Small intestine (tissue), 7 donors: Measurements from ENCODE around the gene CCDC197. TPM values are rescaled to one million over a fixed set of nuclear protein-coding genes. Genes with fewer than 3 reads are reported as not detected.

Source experiments
- DNase-seq, 2 donors: peaks; one replicate each; pipeline versions ENCODE4 v3.0.0 to v3.0.0-alpha.2; 2013
- FAIRE-seq: peaks from 2 replicates; lab custom pipeline; 2012; peaks lifted over from hg19 to GRCh38; lab: Jason Lieb, UNC
- H3K27ac ChIP-seq, 3 donors: one replicate each; pipeline ENCODE4 v1.5.1; 2013; ENCODE audit warnings: low read length in 2 of 3, mild to moderate bottlenecking in 2 of 3, control low read depth in 1 of 3, inconsistent platforms in 1 of 3, low read depth in 1 of 3, moderate library complexity in 1 of 3
- H3K27me3 ChIP-seq, 3 donors: one replicate each; pipeline ENCODE4 v1.6.1; 2013; ENCODE audit warnings: low read length in 3 of 3, inconsistent platforms in 1 of 3; ENCODE audit not compliant: control insufficient read depth in 3 of 3, insufficient read depth in 3 of 3
- H3K36me3 ChIP-seq, 3 donors: one replicate each; pipeline ENCODE4 v1.6.1; 2013; ENCODE audit warnings: low read length in 3 of 3, inconsistent platforms in 1 of 3, low read depth in 1 of 3, mild to moderate bottlenecking in 1 of 3, moderate library complexity in 1 of 3; ENCODE audit not compliant: control insufficient read depth in 3 of 3, insufficient read depth in 2 of 3
- H3K4me1 ChIP-seq, 3 donors: one replicate each; pipeline ENCODE4 v1.6.1; 2013; ENCODE audit warnings: low read length in 2 of 3, inconsistent platforms in 1 of 3, low read depth in 1 of 3, mild to moderate bottlenecking in 1 of 3, moderate library complexity in 1 of 3; ENCODE audit not compliant: control insufficient read depth in 3 of 3, insufficient read depth in 2 of 3
- H3K4me3 ChIP-seq, 3 donors: one replicate each; pipeline ENCODE4 v1.5.1; 2013; ENCODE audit warnings: low read length in 3 of 3, control low read depth in 1 of 3, inconsistent platforms in 1 of 3, low read depth in 1 of 3, mild to moderate bottlenecking in 1 of 3, moderate library complexity in 1 of 3
- H3K9me3 ChIP-seq, 2 donors: one replicate each; pipeline ENCODE4 v1.6.1; 2013; ENCODE audit warnings: low read depth in 1 of 2, low read length in 1 of 2; ENCODE audit not compliant: control insufficient read depth in 2 of 2, insufficient read depth in 1 of 2
- WGBS, 3 donors: extraction: QIAGEN DNeasy Blood & Tissue Kit; methylation state at CpG; one replicate each; pipeline ENCODE4 v1.1.7; 2013; 5-methylcytosine and 5-hydroxymethylcytosine counted together
- polyA plus RNA-seq, 4 donors: library from polyadenylated mRNA; stranded (reverse) in 3 of 4; unstranded in 1 of 4; fragments of 200-250 nt in 3 of 4; fragments of 120-200 nt in 1 of 4; gene quantifications; one replicate each; pipeline versions ENCODE4 v1.2.1 to v1.2.3, GENCODE V29; 2013
- donor health status: healthy with polysubstance abuse.
- donor health status: control.
- donor health status: control.
- donor health status: Bipolar disorder and iron deficiency.
- donor health status: healthy.

The CCDC197 gene
- polyA plus RNA-seq, 4 donors: not detected

DNA sequence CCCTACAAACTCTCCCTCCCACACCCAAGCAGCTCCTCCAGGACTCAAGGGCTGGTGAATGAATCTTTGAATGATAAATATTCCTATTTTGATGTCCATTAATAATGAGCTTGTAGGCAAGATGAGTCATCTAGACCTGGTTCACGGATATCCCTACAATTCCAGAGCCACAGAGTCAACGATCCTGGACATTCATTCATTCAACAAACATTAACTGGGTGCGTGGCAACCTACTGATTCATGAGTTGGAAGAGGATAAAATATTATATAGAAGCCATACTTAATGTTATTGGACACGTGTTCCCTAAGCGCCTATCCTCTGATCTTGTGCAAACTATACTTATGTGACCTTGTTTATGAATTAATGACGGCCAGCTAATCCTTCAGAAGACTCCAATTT, 28.6 kb downstream of the CCDC197 start:
- no peaks in the 10 kb centered on the region for H3K27me3 ChIP-seq
- H3K36me3 ChIP-seq: no peaks in the 10 kb centered on the region
- H3K4me1 ChIP-seq: peaks cover 0 to 6% (median 0%) of the 10 kb centered on the region in 3 donors
- no peak overlapping the region for H3K27ac ChIP-seq
- H3K4me3 ChIP-seq: peak overlapping the region in 1 of 3 donors; percentile 10
- no peaks in the 10 kb centered on the region for H3K9me3 ChIP-seq
- FAIRE-seq (no peak), DNase-seq (no peak)
- 32 to 47% (median 42%) methylated on average over 6 of the region's 6 CpGs for WGBS, 3 donors

DNA sequence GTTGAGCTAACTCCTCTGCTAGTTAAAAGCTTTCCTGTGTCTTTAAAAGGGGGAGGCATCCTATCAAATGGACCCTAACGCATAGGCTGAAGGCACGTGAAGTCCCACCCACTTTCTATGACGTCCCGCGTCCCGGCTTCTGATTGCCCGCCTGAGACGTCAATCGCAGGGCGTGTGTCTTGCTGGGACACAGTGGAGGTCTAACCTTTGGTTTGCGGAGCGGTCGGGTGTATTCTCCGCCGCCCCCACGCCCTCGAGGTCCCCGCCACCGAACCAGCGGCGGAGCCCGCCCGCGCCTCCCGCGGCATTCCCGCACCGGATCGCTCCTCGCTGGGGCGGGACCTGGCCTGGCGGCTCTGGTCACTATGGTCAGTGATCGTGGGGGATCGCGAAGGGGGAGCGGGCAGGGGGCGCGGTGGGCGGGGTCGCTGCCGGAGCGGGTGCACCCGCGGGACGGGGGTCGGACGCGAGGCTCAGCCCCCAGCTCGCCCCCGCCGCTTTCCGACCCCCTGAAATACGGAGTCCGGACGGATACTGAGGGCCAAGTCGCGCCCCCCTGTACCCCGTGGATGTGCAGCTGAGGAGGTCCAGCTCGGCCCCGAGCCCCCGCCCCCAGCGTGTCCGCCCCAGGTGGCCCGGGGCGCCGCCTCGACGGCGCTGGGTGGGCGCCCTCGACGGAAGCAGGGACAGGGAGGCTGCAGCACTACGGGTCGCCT, 29.2 kb downstream of the CCDC197 start, which contains the start of gene OTUB2:
TSS of gene OTUB2 (plus strand) at position 168 of the 716 bp plus-strand sequence. CDS start at position 366, 198 bp downstream.
- Histone ChIP-seq H3K27me3 (no peaks in the 10 kb centered on the region), H3K27ac (no peak within 1 kb of the TSS), H3K4me1 (peaks cover 0 to 6% (median 0%) of the 10 kb centered on the region in 3 donors), H3K9me3 (no peaks in the 10 kb centered on the region), H3K36me3 (no peaks in the 10 kb centered on the region), H3K4me3 (peak within 1 kb of the TSS; percentile 35 to 71 (median 66))
- FAIRE-seq: no peak
- WGBS, 3 donors: 1% methylated on average over 65 to 74 of the region's 74 CpGs
- DNase-seq: peak; percentile 99

DNA sequence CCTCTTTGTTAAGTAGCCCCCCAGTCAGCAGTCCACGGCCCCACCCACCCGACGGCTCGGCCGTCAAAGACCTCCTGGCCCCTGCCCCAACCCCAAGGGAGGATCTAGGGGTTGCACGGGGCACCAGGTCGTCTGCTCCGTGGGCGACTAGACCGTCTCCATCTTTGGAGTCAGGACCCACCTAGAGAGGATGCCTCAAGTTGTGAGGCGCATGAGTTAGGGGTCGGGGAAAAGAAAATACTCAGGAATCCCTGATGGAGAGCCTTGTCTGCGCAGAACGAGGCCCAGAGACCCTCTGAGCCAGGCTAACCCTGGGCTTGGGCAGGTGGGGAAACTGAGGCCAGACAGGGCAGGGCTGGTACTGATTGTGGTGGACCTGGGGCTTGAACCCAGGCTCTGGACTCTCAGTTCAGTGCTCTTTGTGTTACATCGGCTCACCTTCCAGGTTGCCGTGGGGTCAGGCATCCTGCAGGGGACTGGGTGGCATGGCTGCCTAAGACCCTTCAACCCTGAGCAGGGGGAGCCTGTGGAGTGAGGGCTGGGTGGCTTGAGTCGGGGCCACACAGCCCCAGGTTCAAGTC, 29.9 kb downstream of the CCDC197 start:
- H3K9me3 ChIP-seq: no peaks in the 10 kb centered on the region
- WGBS, 3 donors: 46 to 49% (median 46%) methylated on average over 17 of the region's 17 CpGs
- DNase-seq: no peak
- H3K27me3 ChIP-seq: no peaks in the 10 kb centered on the region
- H3K27ac ChIP-seq: no peak overlapping the region
- peaks cover 0 to 6% (median 0%) of the 10 kb centered on the region in 3 donors for H3K4me1 ChIP-seq
- no peaks in the 10 kb centered on the region for H3K36me3 ChIP-seq
- FAIRE-seq: no peak
- peak overlapping the region; percentile 35 to 71 (median 66) for H3K4me3 ChIP-seq

DNA sequence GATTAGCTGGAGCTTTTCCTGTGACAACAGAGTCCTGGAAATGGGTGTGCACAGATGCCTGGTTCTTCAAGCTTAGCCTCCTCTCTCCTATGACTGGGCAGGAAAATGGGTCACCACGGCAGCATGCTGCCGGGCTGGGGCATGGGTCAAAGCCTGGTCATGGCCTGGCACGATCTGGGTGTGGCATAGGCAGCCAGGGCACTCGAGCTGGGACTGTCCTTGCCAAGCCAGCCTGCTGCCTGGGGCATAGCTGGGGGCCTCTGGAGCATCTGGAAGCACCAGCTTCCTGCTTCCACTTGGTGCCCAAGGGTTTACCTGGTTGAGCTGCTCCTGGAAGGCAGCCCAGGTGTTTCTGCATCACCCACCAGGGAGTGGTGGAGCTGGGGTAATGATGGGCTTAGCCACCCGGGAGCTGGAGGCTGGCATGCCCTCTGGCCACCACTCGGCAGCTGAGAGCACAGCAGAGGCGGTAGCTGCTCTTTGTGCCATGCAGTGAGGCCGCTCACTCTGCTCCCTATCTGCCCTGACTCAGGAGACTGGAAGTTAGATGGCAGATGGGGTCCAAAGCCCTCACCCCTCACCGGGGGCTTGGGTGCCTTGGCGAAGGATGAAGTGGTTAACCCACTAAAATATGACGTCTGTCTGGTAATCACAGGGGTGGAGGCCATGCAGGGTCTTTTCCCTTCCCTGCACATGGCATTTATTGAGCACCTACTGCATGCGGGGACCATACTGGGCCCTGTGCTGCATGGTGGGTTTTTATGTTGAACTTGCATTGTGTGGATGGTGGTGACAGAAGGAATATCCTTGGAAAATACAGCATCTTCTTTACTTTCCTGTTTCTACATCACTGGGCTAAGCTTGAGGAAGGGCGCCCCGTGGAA, 30.7 kb downstream of the CCDC197 start:
- Histone ChIP-seq H3K4me1 (peaks cover 0 to under 1% (median 0%) of the 10 kb centered on the region in 3 donors), H3K4me3 (no peak overlapping the region), H3K9me3 (no peaks in the 10 kb centered on the region), H3K36me3 (no peaks in the 10 kb centered on the region), H3K27ac (no peak overlapping the region), H3K27me3 (no peaks in the 10 kb centered on the region)
- DNase-seq (peak in 1 of 2 donors; percentile 28), FAIRE-seq (no peak)
- 68 to 87% (median 76%) methylated on average over 14 of the region's 14 CpGs for WGBS, 3 donors

DNA sequence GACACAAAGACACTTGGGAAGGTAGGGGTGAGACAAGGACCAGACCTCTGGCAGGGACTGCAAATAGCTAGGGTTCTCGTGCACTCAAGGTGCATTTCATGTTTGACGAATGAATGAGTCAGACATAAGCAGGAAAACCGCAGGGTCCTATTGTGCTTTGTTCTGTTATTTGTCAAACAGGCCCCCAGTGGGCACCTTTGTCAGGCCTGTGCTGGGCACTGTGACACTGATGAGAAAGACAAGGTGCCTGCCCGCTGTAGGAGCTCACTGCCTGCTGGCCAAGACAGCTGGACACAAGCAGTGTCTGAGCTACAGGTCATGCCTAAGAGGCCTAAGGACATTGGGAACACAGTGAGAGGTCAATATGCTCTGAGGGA, 31.3 kb downstream of the CCDC197 start:
- Histone ChIP-seq H3K9me3 (no peaks in the 10 kb centered on the region), H3K4me3 (no peak overlapping the region), H3K27me3 (no peaks in the 10 kb centered on the region), H3K27ac (no peak overlapping the region), H3K36me3 (no peaks in the 10 kb centered on the region), H3K4me1 (no peaks in the 10 kb centered on the region)
- DNase-seq: peak in 1 of 2 donors; percentile 24
- WGBS, 3 donors: 69 to 71% (median 71%) methylated on average over 4 of the region's 4 CpGs
- FAIRE-seq: no peak

DNA sequence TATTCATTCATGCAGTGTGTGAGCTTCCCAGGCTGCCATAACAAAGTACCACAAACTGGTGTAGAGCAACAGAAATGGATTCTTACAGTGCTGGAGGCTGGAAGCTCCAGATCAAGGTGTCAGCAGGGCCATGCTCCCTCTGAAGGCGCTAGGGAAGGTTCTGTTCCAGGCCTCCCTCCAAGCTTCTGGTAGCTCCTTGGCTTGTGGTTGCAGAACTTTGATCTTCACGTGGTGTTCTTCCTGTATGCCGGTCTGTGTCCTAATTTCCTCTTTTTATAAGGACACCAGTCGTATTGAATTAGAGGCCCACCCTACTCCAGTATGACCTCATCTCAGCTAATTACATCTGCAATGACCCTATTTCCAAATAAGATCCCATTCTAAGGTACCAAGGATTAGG, 32.2 kb downstream of the CCDC197 start:
- no peaks in the 10 kb centered on the region for H3K4me1 ChIP-seq
- DNase-seq (peak in 1 of 2 donors; percentile 35), FAIRE-seq (no peak)
- H3K4me3 ChIP-seq: no peak overlapping the region
- no peaks in the 10 kb centered on the region for H3K36me3 ChIP-seq
- H3K9me3 ChIP-seq: peaks cover 0 to 1% of the 10 kb centered on the region in 2 donors
- no peak overlapping the region for H3K27ac ChIP-seq
- WGBS, 3 donors: 13 to 48% (median 45%) methylated on average over 4 of the region's 4 CpGs
- no peaks in the 10 kb centered on the region for H3K27me3 ChIP-seq

DNA sequence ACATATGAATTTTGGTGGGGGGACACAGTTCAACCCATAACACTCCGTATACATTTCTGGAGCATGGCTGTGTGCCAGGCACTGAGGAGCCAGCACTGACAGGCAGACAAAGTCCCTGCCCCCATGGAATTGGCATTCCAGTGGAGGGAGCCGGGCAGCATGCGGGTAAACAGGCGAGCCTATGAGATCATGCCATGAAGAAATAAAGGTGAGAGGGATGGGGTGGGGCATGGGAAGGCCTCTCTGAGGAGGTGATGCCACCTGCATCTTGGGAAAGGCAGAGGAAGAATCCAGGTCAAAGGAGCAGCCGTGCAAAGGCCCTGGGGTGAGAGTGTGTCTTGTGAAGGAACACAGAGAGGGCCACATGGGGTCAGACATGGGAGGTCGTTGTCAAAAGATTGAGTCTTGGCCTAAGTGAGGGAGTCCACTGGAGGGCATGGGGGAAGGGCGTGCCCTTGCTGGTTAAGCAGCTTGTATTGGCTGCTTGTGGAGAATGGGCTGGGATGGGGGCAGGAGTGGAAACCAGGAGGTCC, 32.6 kb downstream of the CCDC197 start:
- H3K9me3 ChIP-seq: peaks cover 0 to 6% of the 10 kb centered on the region in 2 donors
- WGBS, 3 donors: 76 to 85% (median 79%) methylated on average over 7 of the region's 7 CpGs
- no peaks in the 10 kb centered on the region for H3K4me1 ChIP-seq
- no peaks in the 10 kb centered on the region for H3K36me3 ChIP-seq
- no peak for DNase-seq
- H3K27ac ChIP-seq: no peak overlapping the region
- no peaks in the 10 kb centered on the region for H3K27me3 ChIP-seq
- H3K4me3 ChIP-seq: no peak overlapping the region
- FAIRE-seq: no peak

DNA sequence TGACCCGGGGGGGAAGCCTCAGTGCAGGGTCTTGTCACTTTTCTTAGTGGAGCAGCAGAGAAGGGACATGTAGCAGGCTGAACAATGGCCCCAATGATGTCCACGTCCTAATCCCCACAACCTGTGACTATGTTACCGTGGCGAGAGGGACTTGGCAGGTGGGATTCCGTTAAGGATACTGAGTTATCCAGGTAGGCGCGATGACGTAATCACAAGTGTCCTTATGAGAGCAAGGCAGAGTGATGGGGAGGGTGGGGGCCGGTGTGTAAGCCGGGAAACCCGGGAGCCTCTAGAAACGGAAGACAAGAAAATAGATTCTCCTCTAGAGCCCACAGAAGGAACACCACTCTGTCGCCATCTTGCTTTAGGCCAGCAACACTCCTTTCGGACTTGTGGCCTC, 33.5 kb downstream of the CCDC197 start:
- Histone ChIP-seq H3K4me3 (no peak overlapping the region), H3K4me1 (no peaks in the 10 kb centered on the region), H3K27ac (no peak overlapping the region), H3K9me3 (peaks cover 0 to 8% of the 10 kb centered on the region in 2 donors), H3K36me3 (no peaks in the 10 kb centered on the region), H3K27me3 (no peaks in the 10 kb centered on the region)
- WGBS, 3 donors: 90 to 94% (median 93%) methylated on average over 14 of the region's 14 CpGs
- FAIRE-seq (no peak), DNase-seq (no peak)
